ENCODE results near the gene FAM98A. TPM values are rescaled to one million over a fixed set of nuclear protein-coding genes. Genes with fewer than 3 reads are reported as not detected.

Gene FAM98A
- total and polyA plus RNA-seq, 9 donors: 10.1 to 107 (median 47.7) TPM

DNA sequence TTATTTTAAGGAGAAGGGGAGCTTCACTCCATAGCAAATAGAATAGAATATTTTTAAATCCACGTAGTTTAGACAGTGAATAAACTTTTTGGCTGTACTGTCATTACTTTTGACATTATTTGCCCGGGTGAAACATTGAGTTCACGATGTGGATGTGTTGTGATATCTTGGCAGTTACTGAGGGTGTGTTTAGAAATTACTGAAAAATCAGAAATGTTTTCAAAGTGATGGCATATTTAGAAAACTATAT lies 769 bp upstream of the FAM98A start:
- Histone ChIP-seq H3K4me1 (ENCODE audit: insufficient read depth) (peaks cover 2% of the 10 kb centered on the region), H3K9me3 (no peaks in the 10 kb centered on the region), H3K27me3 (no peaks in the 10 kb centered on the region), H3K27ac (peak overlapping the region in 1 of 2 donors; percentile 61), H3K4me3 (peak overlapping the region; percentile 96), H3K36me3 (no peaks in the 10 kb centered on the region)
- 1 to 7% (median 6%) methylated on average over 3 of the region's 3 CpGs for WGBS, 3 donors
- no peak for DNase-seq
- intact Hi-C loops (cut with DNase I): loop anchor here in 1 of 4 donors (10.0 kb wide), 1 partner anchor 565 kb away; no protein-coding TSS in a partner anchor
- TF ChIP-seq POLR2A (IDR thresholded peaks at IDR 0.05) (no peak), EP300 (IDR thresholded peaks at IDR 0.05) (no peak)
- TF ChIP-seq, protein P1, sequence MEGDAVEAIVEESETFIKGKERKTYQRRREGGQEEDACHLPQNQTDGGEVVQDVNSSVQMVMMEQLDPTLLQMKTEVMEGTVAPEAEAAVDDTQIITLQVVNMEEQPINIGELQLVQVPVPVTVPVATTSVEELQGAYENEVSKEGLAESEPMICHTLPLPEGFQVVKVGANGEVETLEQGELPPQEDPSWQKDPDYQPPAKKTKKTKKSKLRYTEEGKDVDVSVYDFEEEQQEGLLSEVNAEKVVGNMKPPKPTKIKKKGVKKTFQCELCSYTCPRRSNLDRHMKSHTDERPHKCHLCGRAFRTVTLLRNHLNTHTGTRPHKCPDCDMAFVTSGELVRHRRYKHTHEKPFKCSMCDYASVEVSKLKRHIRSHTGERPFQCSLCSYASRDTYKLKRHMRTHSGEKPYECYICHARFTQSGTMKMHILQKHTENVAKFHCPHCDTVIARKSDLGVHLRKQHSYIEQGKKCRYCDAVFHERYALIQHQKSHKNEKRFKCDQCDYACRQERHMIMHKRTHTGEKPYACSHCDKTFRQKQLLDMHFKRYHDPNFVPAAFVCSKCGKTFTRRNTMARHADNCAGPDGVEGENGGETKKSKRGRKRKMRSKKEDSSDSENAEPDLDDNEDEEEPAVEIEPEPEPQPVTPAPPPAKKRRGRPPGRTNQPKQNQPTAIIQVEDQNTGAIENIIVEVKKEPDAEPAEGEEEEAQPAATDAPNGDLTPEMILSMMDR (IDR thresholded peaks at IDR 0.05): no peak

DNA sequence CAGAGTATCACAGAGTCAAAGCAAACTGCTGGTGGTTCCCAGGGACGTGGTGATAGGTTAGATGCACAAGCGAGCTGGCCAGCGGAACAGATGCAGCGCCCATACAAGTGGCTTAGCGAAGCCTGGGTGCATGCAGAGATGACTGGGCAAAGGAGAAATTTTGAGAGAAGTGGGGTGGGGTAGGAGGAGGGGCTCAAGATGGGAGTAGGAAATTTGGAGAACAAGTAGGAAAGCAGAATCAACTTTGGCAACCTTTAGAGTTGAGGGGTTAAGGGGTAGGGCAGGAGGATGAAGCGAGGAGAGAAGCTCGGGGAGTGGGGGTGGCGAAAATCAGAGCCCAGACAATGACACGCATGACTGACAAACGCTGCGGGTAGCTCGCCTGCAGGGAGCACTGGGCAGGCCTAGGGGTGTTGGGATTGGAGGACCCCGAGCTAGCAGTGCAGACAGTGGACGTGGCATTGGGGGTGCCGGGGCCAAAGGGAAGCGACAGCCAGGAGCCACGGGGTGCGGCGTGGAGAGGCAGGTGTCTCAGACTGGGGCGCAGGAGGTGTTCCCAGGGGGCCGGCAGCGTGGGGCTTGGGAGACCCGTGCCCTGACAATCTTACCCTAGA lies 431 bp downstream of the FAM98A start:
- peak in 4 of 5 donors; percentile 16 to 41 (median 35) for DNase-seq
- H3K4me3 ChIP-seq: peak overlapping the region; percentile 96
- H3K4me1 ChIP-seq (ENCODE audit: insufficient read depth): peaks cover 4% of the 10 kb centered on the region
- no peaks in the 10 kb centered on the region for H3K27me3 ChIP-seq
- TF ChIP-seq, protein P1 (IDR thresholded peaks at IDR 0.05): no peak
- TF ChIP-seq POLR2A (IDR thresholded peaks at IDR 0.05) (no peak), EP300 (IDR thresholded peaks at IDR 0.05) (no peak)
- H3K27ac ChIP-seq: peak overlapping the region in 1 of 2 donors; percentile 58
- no peaks in the 10 kb centered on the region for H3K36me3 ChIP-seq
- WGBS, 3 donors: 0 to 2% (median 1%) methylated on average over 23 of the region's 23 CpGs
- intact Hi-C loops (cut with DNase I): loop anchor here in 1 of 4 donors (10.0 kb wide), 1 partner anchor 564 kb away; no protein-coding TSS in a partner anchor
- H3K9me3 ChIP-seq: no peaks in the 10 kb centered on the region

DNA sequence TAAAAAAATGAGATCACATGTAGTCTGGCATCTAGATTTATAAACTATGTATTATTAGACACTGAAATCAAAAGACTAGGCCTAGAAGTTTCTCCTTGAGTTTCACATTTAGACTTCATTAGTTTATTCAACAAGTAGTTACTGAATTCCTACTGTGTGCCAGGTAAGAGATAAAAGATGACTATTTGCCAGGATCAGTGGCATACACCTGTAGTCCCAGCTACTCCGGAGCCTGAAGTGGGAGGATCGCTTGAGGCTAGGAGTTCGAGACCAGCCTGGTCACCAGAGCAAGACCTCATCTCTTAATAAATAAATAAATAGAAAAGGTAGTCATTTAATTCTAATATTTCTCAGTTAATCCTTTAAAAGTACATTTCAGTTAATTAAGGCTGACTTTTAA lies 2.1 kb downstream of the FAM98A start:
- no peak overlapping the region for H3K27ac ChIP-seq
- H3K9me3 ChIP-seq: no peaks in the 10 kb centered on the region
- H3K27me3 ChIP-seq: no peaks in the 10 kb centered on the region
- no peak overlapping the region for H3K4me3 ChIP-seq
- intact Hi-C loops (cut with DNase I): loop anchor here in 1 of 4 donors (10.0 kb wide), 1 partner anchor 562 kb away; no protein-coding TSS in a partner anchor
- no peaks in the 10 kb centered on the region for H3K36me3 ChIP-seq
- 42 to 71% (median 62%) methylated on average over 3 of the region's 3 CpGs for WGBS, 3 donors
- TF ChIP-seq EP300 (IDR thresholded peaks at IDR 0.05) (no peak), POLR2A (IDR thresholded peaks at IDR 0.05) (no peak)
- TF ChIP-seq, protein P1 (IDR thresholded peaks at IDR 0.05): no peak
- peaks cover 3% of the 10 kb centered on the region for H3K4me1 ChIP-seq (ENCODE audit: insufficient read depth)
- no peak for DNase-seq

DNA sequence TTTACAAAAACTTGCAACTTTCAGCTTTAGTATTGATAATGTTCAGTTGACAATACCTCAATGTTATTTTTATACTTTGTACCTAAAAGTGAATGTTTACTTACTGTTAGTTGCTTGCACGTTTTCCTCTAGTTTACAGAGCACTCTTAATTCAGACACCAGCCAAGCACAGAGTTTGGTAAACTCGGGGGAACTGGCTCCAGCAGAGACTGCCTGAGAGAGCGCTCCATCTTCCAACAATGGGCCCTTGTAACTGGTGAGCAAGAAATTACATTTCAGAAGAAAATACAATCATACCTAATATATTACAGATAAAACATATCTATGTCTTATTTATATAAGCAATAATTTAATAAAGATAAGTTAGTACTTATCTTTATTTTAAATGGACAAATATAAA lies 3.7 kb downstream of the FAM98A start:
- 37 to 52% (median 45%) methylated on average over 3 of the region's 3 CpGs for WGBS, 3 donors
- Histone ChIP-seq H3K4me3 (no peak overlapping the region), H3K4me1 (ENCODE audit: insufficient read depth) (peaks cover 2% of the 10 kb centered on the region), H3K27me3 (no peaks in the 10 kb centered on the region), H3K27ac (no peak overlapping the region), H3K36me3 (no peaks in the 10 kb centered on the region), H3K9me3 (no peaks in the 10 kb centered on the region)
- TF ChIP-seq EP300 (IDR thresholded peaks at IDR 0.05) (no peak), POLR2A (IDR thresholded peaks at IDR 0.05) (no peak)
- TF ChIP-seq, protein P1 (IDR thresholded peaks at IDR 0.05): no peak
- DNase-seq: no peak
- intact Hi-C loops (cut with DNase I): loop anchor here in 1 of 4 donors (10.0 kb wide), 1 partner anchor 561 kb away; no protein-coding TSS in a partner anchor

Data from ovary (tissue), 9 donors.